NCI-H2171 treated with DMSO at 0.1 percent for 48 hours (cell line): ENCODE measurements around the gene LMCD1.

Source experiments
- DNase-seq: peaks from one replicate; lab custom pipeline; 2025; lab: John Stamatoyannopoulos, UW

The LMCD1 gene

GRCh38 chr3:8536096-8537056 is 34.8 kb downstream of the LMCD1 start:
- no peak for DNase-seq

- DNase-seq = no peak
Measured at GRCh38 chr3:8537440-8537839, 35.8 kb downstream of the LMCD1 start.

GRCh38 chr3:8538223-8538622 is 36.6 kb downstream of the LMCD1 start:
- no peak for DNase-seq

GRCh38 chr3:8538913-8539312 is 37.3 kb downstream of the LMCD1 start:
- no peak for DNase-seq

GRCh38 chr3:8539419-8539818 is 37.8 kb downstream of the LMCD1 start:
- no peak for DNase-seq

GRCh38 chr3:8540456-8540855 is 38.8 kb downstream of the LMCD1 start:
- DNase-seq = no peak

- no peak for DNase-seq
Measured at GRCh38 chr3:8541486-8541885, 39.9 kb downstream of the LMCD1 start.

- no peak for DNase-seq
Measured at GRCh38 chr3:8542190-8543135, 40.8 kb downstream of the LMCD1 start.

GRCh38 chr3:8546609-8547008 is 45.0 kb downstream of the LMCD1 start:
- no peak for DNase-seq

- no peak for DNase-seq
Measured at GRCh38 chr3:8548502-8549275, 47.1 kb downstream of the LMCD1 start.

GRCh38 chr3:8549354-8549753 is 47.7 kb downstream of the LMCD1 start:
- no peak for DNase-seq

GRCh38 chr3:8550611-8551010 is 49.0 kb downstream of the LMCD1 start:
- no peak for DNase-seq

- DNase-seq = no peak
Measured at GRCh38 chr3:8552223-8552762, 50.7 kb downstream of the LMCD1 start.

- no peak for DNase-seq
Measured at GRCh38 chr3:8553405-8553804, 51.8 kb downstream of the LMCD1 start.

GRCh38 chr3:8554696-8555095 is 53.1 kb downstream of the LMCD1 start:
- DNase-seq = no peak

GRCh38 chr3:8555113-8555661 is 53.6 kb downstream of the LMCD1 start:
- DNase-seq = peak; percentile 35

- DNase-seq = peak; percentile 6
Measured at GRCh38 chr3:8555725-8556472, 54.3 kb downstream of the LMCD1 start.

GRCh38 chr3:8556473-8556869 is 54.8 kb downstream of the LMCD1 start:
- DNase-seq = no peak

- DNase-seq = no peak
Measured at GRCh38 chr3:8557298-8557697, 55.7 kb downstream of the LMCD1 start.

GRCh38 chr3:8558645-8559044 is 57.0 kb downstream of the LMCD1 start:
- DNase-seq = no peak

- no peak for DNase-seq
Measured at GRCh38 chr3:8559351-8559750, 57.7 kb downstream of the LMCD1 start.
